HG03378 (cell line): ENCODE results near the gene ABL2.
"Not testable (repeated sequence)": the region's sequence is repeated elsewhere in the genome, so short reads cannot be mapped to it uniquely, and the experiment has no call there.

Source experiments
- ATAC-seq: cut with Tn5 transposase; IDR thresholded peaks from one replicate; pipeline ENCODE4 v1.9.1; 2021; ENCODE audit warnings: mild to moderate bottlenecking, moderate library complexity; ENCODE audit not compliant: unreplicated experiment

ABL2 gene

DNA sequence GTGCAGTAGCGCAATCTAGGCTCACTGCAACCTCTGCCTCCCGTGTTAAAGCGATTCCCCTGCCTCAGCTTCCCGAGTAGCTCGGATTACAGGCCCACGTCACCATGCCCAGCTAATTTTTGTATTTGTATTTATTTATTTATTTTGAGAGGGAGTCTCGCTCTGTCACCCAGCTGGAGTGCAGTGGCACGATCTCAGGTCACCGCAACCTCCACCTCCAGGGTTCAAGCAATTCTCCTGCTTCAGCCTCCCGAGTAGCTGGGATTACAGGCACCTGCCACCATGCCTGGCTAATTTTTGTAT, 59.1 kb downstream of the ABL2 start:
- not testable (repeated sequence) for ATAC-seq

DNA sequence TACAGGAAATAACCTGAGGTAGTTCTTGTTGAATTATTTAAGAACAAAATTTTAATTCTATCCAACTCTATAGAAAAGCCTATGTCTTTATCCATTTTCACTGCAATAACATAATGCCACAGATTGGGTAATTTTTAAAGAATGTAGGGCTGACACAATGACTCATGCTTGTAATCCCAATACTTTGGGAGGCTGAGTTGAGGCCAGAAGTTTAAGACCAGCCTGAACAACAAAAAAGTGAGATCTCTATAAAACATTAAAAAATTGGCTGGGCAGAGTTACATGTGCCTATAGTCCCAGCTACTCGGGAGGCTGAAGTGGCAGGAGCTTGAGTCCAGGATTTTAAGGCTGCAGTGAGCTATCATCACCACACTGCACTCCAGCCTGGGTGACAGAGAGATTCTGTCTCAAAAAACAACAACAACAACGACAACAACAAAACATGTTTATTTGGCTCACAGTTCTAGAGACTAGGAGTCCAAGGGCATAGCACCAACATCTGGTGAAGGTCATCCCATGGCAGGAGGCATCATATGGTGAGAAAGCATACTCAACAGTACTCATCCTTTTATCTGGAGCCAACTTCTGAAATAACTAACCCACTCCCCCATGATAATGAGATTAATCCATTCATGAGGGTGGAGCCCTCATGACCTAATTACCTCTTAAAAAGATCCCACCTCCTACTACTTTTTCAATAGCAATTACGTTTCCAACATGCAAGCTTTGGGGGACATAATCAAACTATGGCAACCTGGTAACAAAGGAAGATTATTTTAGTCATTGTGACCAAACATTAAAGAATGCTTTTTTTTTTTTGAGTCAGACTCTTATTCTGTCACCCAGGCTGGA, 59.6 kb downstream of the ABL2 start:
- no peak for ATAC-seq

DNA sequence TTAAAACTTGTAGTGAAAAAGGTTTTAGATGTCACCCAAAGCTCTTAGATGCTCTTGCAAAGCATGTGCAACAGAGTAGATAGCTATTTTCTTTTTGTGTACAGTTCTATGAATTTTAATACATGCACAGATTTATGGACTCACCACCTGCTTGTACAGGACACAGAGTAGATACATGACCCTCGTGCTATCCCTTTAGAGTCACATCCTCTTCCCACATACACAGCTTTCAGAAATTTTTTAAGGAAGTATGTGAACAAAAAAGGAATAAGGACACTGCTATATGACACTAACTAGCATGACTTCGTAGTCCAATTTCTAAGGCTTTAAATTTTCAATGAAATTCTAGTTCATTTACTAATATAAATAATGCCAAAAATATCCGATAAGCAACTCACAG, 60.9 kb downstream of the ABL2 start:
- no peak for ATAC-seq

- no peak for ATAC-seq
Measured at GRCh38 chr1:179167955-179168354, 61.5 kb downstream of the ABL2 start.

GRCh38 chr1:179167418-179167777, 62.1 kb downstream of the ABL2 start:
- peak; percentile 51 for ATAC-seq

DNA sequence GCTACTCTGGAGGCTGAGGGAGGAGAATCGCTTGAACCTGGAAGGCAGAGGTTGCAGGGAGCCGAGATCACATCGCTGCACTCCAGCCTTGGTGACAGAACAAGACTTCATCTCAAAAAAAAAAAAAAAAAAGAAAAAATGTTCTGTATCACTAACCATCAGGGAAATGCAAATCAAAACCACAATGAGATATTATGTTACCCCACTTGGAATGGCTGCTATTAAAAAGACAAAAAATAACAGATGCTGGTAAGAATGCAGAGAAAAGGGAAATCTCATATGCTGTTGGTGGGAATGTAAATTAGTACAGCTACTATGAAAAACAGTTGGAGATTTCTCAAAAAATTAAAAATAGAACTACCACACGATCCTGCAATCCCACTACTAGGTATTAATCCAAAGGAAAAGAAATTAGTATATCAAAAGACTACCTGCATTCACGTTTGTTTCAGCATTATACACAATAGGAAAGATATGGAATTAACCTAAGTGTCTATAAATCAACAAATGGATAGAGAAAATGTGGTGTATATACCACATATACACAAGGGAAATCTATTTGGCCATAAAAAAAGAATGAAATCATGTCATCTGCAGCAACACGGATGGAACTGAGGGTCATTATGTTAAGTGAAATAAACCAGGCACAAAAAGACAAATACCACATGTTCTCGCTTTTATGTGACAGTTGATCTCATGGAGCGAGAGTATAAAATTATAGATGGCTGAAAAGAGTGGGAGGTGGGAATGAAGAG, 62.6 kb downstream of the ABL2 start:
- ATAC-seq: no peak

DNA sequence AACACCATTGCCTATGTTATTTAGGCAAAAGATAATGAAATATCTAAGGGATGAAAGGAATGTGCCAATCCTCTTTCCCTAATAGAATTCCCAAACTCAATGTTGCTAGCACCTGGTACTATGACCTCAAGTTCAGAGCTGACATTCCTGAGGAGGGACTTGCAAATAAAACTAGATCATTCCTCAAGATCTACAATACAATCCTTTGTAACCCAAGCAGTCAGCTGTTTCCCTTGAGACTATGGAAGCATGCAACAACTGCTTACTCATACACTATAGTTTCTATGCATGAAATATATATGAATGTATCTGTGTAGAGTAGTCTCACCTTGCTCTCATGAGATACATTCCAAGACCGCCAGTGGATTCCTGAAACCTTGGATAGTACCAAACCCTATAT, 65.0 kb downstream of the ABL2 start:
- no peak for ATAC-seq

GRCh38 chr1:179156708-179157107, 72.8 kb downstream of the ABL2 start:
- no peak for ATAC-seq

GRCh38 chr1:179156026-179156425, 73.5 kb downstream of the ABL2 start:
- ATAC-seq: no peak

DNA sequence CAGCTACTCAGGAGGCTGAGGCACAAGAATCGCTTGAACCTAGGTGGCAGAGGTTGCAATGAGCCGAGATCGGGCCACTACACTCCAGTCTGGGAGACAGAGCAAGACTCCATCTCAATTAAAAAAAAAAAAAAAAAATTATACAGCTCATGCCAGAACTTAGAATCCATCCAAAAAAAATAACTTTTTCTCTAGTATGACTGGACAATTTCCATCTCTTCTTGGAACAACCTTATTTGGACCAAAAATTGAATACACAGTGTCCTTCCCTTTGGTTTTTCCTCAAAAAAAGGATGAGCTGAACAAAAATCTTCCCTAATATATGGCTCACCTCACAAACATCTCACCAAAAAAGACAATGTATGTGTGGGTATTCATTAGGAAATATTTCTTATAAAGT, 73.9 kb downstream of the ABL2 start:
- no peak for ATAC-seq

- no peak for ATAC-seq
Measured at GRCh38 chr1:179154437-179154836, 75.0 kb downstream of the ABL2 start.

- no peak for ATAC-seq
Measured at GRCh38 chr1:179153217-179153616, 76.3 kb downstream of the ABL2 start.

DNA sequence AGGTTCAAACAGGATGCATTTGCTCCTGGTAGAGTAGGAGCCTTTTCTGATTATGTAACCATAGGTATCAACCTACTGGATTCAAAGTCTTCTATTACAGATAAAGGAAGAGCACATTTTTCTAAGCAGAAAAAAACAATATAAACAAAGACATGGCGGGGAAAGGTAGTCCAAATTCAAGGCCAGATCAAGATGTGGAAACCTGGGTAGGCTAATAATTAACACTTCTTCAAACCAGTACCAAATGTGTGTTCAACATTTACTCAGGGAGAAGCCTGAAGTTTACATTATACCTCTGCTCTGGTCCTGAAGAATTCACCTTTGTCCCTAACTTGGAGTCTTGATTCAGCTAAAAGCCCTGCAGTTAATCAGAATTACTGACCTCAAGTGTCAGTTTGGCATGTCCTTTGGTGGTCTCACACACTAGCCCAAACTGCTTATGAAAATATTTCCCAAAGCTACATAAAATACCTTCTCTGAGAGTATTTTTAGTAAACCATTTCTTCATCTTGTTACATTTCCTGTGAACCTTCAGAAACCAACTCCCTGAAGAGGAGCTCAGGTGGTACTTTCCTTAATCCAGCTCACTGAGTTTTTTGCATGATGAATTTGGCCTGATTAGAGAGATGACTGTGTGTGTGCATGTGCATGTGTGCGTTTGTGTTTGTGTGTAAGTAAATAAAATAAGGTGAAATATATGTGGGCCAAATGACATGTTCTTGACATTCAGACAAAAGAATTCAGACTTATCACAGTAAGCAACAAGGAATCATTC, 77.4 kb downstream of the ABL2 start:
- ATAC-seq: no peak

GRCh38 chr1:179146911-179147310, 82.6 kb downstream of the ABL2 start:
- ATAC-seq: no peak

DNA sequence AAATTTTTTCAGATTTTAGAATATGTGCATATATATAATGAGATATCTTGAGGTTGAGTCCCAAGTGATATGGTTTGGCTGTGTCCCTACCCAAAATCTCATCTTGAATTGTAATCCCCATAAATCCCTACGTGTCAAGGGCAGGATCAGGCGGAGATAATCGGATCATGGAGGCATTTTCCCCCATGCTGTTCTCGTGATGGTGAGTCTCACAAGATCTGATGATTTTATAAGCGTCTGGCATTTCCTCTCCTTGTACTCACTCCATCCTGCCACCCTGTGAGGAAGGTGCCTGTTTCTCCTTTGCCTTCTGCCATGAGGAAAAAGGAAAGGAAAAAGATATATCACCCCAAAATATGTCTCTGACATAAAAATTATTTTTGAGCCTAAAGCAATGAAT, 83.0 kb downstream of the ABL2 start:
- no peak for ATAC-seq

DNA sequence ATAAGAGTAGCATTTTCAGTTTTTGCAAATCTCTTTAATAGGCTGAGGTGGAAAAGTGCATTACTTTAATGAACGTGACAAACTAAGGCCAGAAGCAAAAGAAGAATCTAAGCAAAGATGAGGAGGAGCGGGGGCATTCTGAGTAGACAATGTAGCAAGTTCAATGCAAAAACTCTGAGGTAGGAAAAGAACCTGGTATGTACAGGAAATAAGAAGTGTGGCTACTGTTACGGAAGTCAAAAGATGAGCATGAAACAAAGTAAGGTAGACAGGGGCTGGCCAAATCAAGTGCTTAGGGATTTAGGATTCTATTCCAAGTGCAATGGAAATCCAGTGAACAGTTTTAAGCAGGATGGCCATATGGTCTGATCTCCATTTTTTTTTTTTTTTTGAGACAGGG, 84.0 kb downstream of the ABL2 start:
- ATAC-seq: no peak

DNA sequence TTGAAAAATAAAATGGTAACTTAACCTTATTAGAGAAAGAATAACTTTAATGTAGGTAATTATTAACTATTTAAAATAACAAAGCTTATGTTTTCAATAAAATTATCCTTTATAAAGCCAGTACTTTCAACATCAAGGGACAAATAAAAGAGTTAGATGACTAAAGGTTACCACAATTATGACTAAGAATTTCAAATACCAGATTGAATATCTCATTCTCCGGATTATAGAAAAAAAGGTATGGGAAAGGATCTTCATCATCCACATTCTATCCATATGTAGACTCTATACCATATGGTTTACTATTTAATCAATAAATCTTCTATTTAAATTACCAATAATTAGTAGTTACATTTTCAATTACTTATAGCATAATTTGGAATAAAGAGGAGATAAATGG, 84.9 kb downstream of the ABL2 start:
- no peak for ATAC-seq

DNA sequence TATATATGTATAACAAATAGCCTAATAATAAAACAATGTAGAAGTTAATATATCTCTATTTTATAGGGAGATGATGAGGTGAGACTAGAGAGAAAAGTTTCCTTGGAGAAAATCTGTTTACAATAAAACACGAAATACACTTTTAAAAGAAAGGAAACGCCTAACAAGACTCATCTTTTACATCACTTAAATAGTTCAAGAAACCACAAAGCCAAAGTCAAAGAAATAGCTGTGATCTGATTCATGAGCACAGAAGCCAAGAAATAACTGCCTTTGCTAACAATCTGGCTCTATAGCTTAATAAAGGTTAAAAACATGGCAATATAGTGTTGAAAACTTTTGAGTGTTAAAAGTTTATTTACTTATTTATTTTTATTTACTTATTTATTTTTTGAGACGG, 86.2 kb downstream of the ABL2 start:
- ATAC-seq: no peak

- no peak for ATAC-seq
Measured at GRCh38 chr1:179142889-179143299, 86.6 kb downstream of the ABL2 start.

- ATAC-seq: no peak
Measured at GRCh38 chr1:179141592-179142251, 87.8 kb downstream of the ABL2 start.

GRCh38 chr1:179138755-179139154, 90.7 kb downstream of the ABL2 start:
- ATAC-seq: not testable (repeated sequence)
